GM12878 (cell line): ENCODE data around the gene GRN. TPM values are rescaled to one million over a fixed set of nuclear protein-coding genes. Genes with fewer than 3 reads are reported as not detected.

Experiments
- ATF2 ChIP-seq: IDR thresholded peaks from 2 replicates; pipeline ENCODE4 v1.6.1; 2012; ENCODE audit warnings: low read length, inconsistent platforms
- CHD2 ChIP-seq: IDR thresholded peaks from 2 replicates; pipeline ENCODE4 v1.6.1; 2011; ENCODE audit warnings: low read depth, low read length, improper control_type of control experiment, borderline replicate concordance
- CREB1 ChIP-seq: IDR thresholded peaks from 2 replicates; pipeline ENCODE4 v1.6.1; 2012; ENCODE audit warnings: low read depth, mild to moderate bottlenecking, inconsistent platforms
- EZH2 ChIP-seq: IDR thresholded peaks from 2 replicates; pipeline ENCODE4 v1.6.1; 2012; ENCODE audit warnings: low read depth, mild to moderate bottlenecking, control low read depth, inconsistent platforms, low read length, borderline replicate concordance; ENCODE audit not compliant: control insufficient read depth
- FOXK2 ChIP-seq: fragments of 450-650 bp; IDR thresholded peaks from 2 replicates; pipeline ENCODE4 v1.6.1; 2017; ENCODE audit warnings: mild to moderate bottlenecking, moderate library complexity
- HDGF ChIP-seq: fragments of 450-650 bp; IDR thresholded peaks from 2 replicates; pipeline ENCODE4 v1.6.1; 2016; ENCODE audit warnings: antibody characterized with exemption
- KDM1A ChIP-seq: fragments of 200-600 bp; sonication (generic); IDR thresholded peaks from 2 replicates; pipeline ENCODE4 v1.6.1; 2016; ENCODE audit warnings: borderline replicate concordance
- MAX ChIP-seq: IDR thresholded peaks from 2 replicates; pipeline ENCODE4 v1.6.1; 2012; ENCODE audit warnings: low read depth, low read length, improper control_type of control experiment
- NFIC ChIP-seq: IDR thresholded peaks from 2 replicates; pipeline ENCODE4 v1.6.1; 2012; ENCODE audit warnings: low read depth, mild to moderate bottlenecking, inconsistent platforms, low read length, moderate library complexity
- NR2C2 ChIP-seq: IDR thresholded peaks from 2 replicates; pipeline ENCODE4 v1.6.1; 2011; ENCODE audit warnings: borderline replicate concordance, low read depth; ENCODE audit not compliant: control insufficient read depth, insufficient read length
- NR2F1 ChIP-seq: fragments of 450-650 bp; conservative IDR thresholded peaks from 2 replicates; pipeline ENCODE4 v1.6.1; 2017; ENCODE audit warnings: mild to moderate bottlenecking
- POLR2A ChIP-seq: IDR thresholded peaks from 2 replicates; pipeline ENCODE4 v1.6.1; 2011; ENCODE audit warnings: low read depth, mild to moderate bottlenecking, low read length
- POLR2AphosphoS5 ChIP-seq: IDR thresholded peaks from 2 replicates; pipeline ENCODE4 v1.6.1; 2011; ENCODE audit warnings: mild to moderate bottlenecking, low read length, inconsistent platforms
- RAD51 ChIP-seq: fragments of 450-650 bp; IDR thresholded peaks from 2 replicates; pipeline ENCODE4 v1.6.1; 2016; ENCODE audit warnings: moderate library complexity, mild to moderate bottlenecking, inconsistent platforms
- RELB ChIP-seq: fragments of 450-650 bp; IDR thresholded peaks from 2 replicates; pipeline ENCODE4 v1.6.1; 2017; ENCODE audit warnings: low read depth, mild to moderate bottlenecking, moderate library complexity
- RFX5 ChIP-seq: IDR thresholded peaks from 2 replicates; pipeline ENCODE4 v1.6.1; 2011; ENCODE audit warnings: low read depth, low read length, improper control_type of control experiment
- SMC3 ChIP-seq: IDR thresholded peaks from 2 replicates; pipeline ENCODE4 v1.6.1; 2011; ENCODE audit warnings: low read length, improper control_type of control experiment, borderline replicate concordance
- STAT3 ChIP-seq: IDR thresholded peaks from 2 replicates; pipeline ENCODE4 v1.6.1; 2011; ENCODE audit warnings: low read depth, low read length, improper control_type of control experiment
- TAF1 ChIP-seq: IDR thresholded peaks from 2 replicates; pipeline ENCODE4 v1.6.1; 2011; ENCODE audit warnings: mild to moderate bottlenecking, low read depth, low read length, borderline replicate concordance
- TARDBP ChIP-seq: IDR thresholded peaks from 2 replicates; pipeline ENCODE4 v1.6.1; 2016; ENCODE audit warnings: borderline replicate concordance
- TBL1XR1 ChIP-seq: IDR thresholded peaks from 2 replicates; pipeline ENCODE4 v1.6.1; 2012; ENCODE audit warnings: low read depth, low read length, improper control_type of control experiment
- TCF3 ChIP-seq: IDR thresholded peaks from 2 replicates; pipeline ENCODE4 v1.6.1; 2012; ENCODE audit warnings: low read depth, mild to moderate bottlenecking, low read length, borderline replicate concordance; ENCODE audit not compliant: insufficient read depth
- USF1 ChIP-seq: IDR thresholded peaks from 2 replicates; pipeline ENCODE4 v1.6.1; 2011; ENCODE audit warnings: borderline replicate concordance, low read depth, mild to moderate bottlenecking, moderate library complexity, mixed read lengths, low read length; ENCODE audit not compliant: insufficient read depth; ENCODE audit errors: extremely low read length
- YY1 ChIP-seq: IDR thresholded peaks from 2 replicates; pipeline ENCODE4 v1.6.1; 2011; ENCODE audit warnings: low read depth, mild to moderate bottlenecking, low read length
- ZNF622 ChIP-seq: fragments of 450-650 bp; IDR thresholded peaks from 2 replicates; pipeline ENCODE4 v1.6.1; 2017; ENCODE audit warnings: mild to moderate bottlenecking, inconsistent platforms
- polyA plus RNA-seq, 11 experiments: library from polyadenylated mRNA; depleted of rRNA in 4 of 11; unstranded in 6 of 11; stranded (reverse) in 5 of 11; fragments of >200 nt; fragmentation: Nextera tagmentation in 4 of 11; fragmentation: Illumina TruSeq in 1 of 11; extraction: Ambion mirVana in 4 of 11; extraction: Trizol in 1 of 11; gene quantifications; 1 replicate in 1 of 11; 2 replicates in 10 of 11; pipeline versions ENCODE4 v1.2.1 to v1.2.3, GENCODE V29; 2011 to 2016; ENCODE audit warnings: inconsistent platforms in 2 of 11, missing spikeins in 2 of 11, low read depth in 1 of 11
- total RNA-seq, 4 experiments: library from RNA; depleted of rRNA in 3 of 4; stranded (reverse); fragments of >200 nt in 3 of 4; fragmentation: Illumina TruSeq in 1 of 4; extraction: Trizol in 1 of 4; gene quantifications; 2 replicates each; pipeline versions ENCODE4 v1.2.1 to v1.2.3, GENCODE V29; 2013 to 2021

The GRN gene
- total and polyA plus RNA-seq, 10 of the 15 experiments (the other 5 are each of a cell fraction or from before 2014, with no cell fraction given), result 22.3 to 389 (median 139) TPM

GRCh38 chr17:44344939-44345453 lies at the start of gene GRN (continued):
- no peak for TF ChIP-seq SMC3
- TF ChIP-seq YY1, result peak; percentile 65
- TF ChIP-seq NR2F1, result no peak
- TF ChIP-seq USF1, result peak; percentile 91
- no peak for TF ChIP-seq NR2C2
- TF ChIP-seq HDGF, result no peak
- TF ChIP-seq TARDBP, result peak; percentile 71; the same call in 1 of the 2 replicates
- no peak for TF ChIP-seq KDM1A
- no peak for TF ChIP-seq STAT3
- TF ChIP-seq TBL1XR1, result no peak
- TF ChIP-seq TCF3, result no peak
- TF ChIP-seq TAF1, result peak; percentile 89
- TF ChIP-seq RAD51, result peak; percentile 99
- peak; percentile 84 for TF ChIP-seq CHD2
- peak; percentile 50 for TF ChIP-seq CREB1
- no peak for TF ChIP-seq ZNF622
- peak; percentile 62; the same call in 1 of the 2 replicates for TF ChIP-seq RFX5
- peak; percentile 92 for TF ChIP-seq RELB
- TF ChIP-seq NFIC, result peak; percentile 89
- TF ChIP-seq FOXK2, result peak; percentile 66
- no peak for TF ChIP-seq ATF2
- peak; percentile 96 for TF ChIP-seq POLR2AphosphoS5
- peak; percentile 92 for TF ChIP-seq POLR2A
- peak; percentile 71 for TF ChIP-seq MAX
- TF ChIP-seq EZH2, result no peak
